SK-N-SH (cell line): ENCODE data around the gene SLC17A5. TPM values are rescaled to one million over a fixed set of nuclear protein-coding genes. Genes with fewer than 3 reads are reported as not detected.

Experiments
- CTCF ChIA-PET: fragments of 300-600, 350-600 bp; formaldehyde crosslinking; extraction: SDS; loops from one replicate; lab custom pipeline; 2021; lab: Yijun Ruan, JAX
- POLR2A ChIA-PET: fragments of 350-600 bp; sonication (Branson Sonifier 250); formaldehyde crosslinking; extraction: SDS; loops from one replicate; lab custom pipeline; 2020; ENCODE audit warnings: antibody characterized with exemption, inconsistent platforms; lab: Yijun Ruan, JAX
- DNase-seq: peaks from one replicate; pipeline ENCODE4 v3.0.0; 2012
- H2AFZ ChIP-seq: fragments of 200-600 bp; sonication (generic); 2 replicates; pipeline ENCODE4 v1.8.1; 2016; ENCODE audit warnings: antibody characterized with exemption, mild to moderate bottlenecking, low read depth
- H3F3A ChIP-seq: fragments of 200-600 bp; sonication (generic); replicated peaks from 2 replicates; pipeline ENCODE3; 2016; ENCODE audit warnings: antibody characterized with exemption, mild to moderate bottlenecking; ENCODE audit not compliant: insufficient read depth
- H3K27ac ChIP-seq, 2 experiments: fragments of 200-500 bp in 1 of 2; fragments of 200-600 bp in 1 of 2; sonication (Bioruptor generic) in 1 of 2; sonication (generic), shearing (Covaris generic) in 1 of 2; 2 replicates each; pipeline versions ENCODE4 v1.5.1 to v1.6.1; 2014 to 2016; ENCODE audit warnings: low read depth in 2 of 2, inconsistent platforms in 1 of 2, low read length in 1 of 2, mild to moderate bottlenecking in 1 of 2, mixed read lengths in 1 of 2
- H3K27me3 ChIP-seq: fragments of 200-600 bp; sonication (generic), shearing (Covaris generic); 2 replicates; pipeline ENCODE4 v1.6.1; 2016; ENCODE audit warnings: mixed run types; ENCODE audit not compliant: insufficient read depth
- H3K36me3 ChIP-seq, 2 experiments: fragments of 200-500 bp in 1 of 2; fragments of 200-600 bp in 1 of 2; sonication (Bioruptor generic) in 1 of 2; sonication (generic) in 1 of 2; replicated peaks in 1 of 2; 2 replicates each; pipeline versions ENCODE3 to v1.5.1; 2014 to 2016; ENCODE audit warnings: low read length in 1 of 2, mild to moderate bottlenecking in 1 of 2; ENCODE audit not compliant: insufficient read depth in 2 of 2, control insufficient read depth in 1 of 2
- H3K4me1 ChIP-seq, 2 experiments: fragments of 200-500 bp in 1 of 2; fragments of 200-600 bp in 1 of 2; sonication (Bioruptor generic) in 1 of 2; sonication (generic), shearing (Covaris generic) in 1 of 2; 2 replicates each; pipeline versions ENCODE4 v1.5.1 to v1.6.1; 2014 to 2016; ENCODE audit warnings: low read depth in 1 of 2, low read length in 1 of 2, mixed run types in 1 of 2; ENCODE audit not compliant: insufficient read depth in 2 of 2, control insufficient read depth in 1 of 2
- H3K4me2 ChIP-seq: fragments of 200-600 bp; sonication (generic), shearing (Covaris generic); 2 replicates; pipeline ENCODE4 v1.6.1; 2017; ENCODE audit warnings: mixed run types
- H3K4me3 ChIP-seq, 2 experiments: fragments of 200-500 bp in 1 of 2; fragments of 200-600 bp in 1 of 2; sonication (Bioruptor generic) in 1 of 2; sonication (generic), shearing (Covaris generic) in 1 of 2; 2 replicates each; pipeline versions ENCODE4 v1.5.1 to v1.8.1; 2014 to 2016; ENCODE audit warnings: low read depth in 2 of 2, inconsistent platforms in 1 of 2, low read length in 1 of 2, mild to moderate bottlenecking in 1 of 2, mixed read lengths in 1 of 2, moderate library complexity in 1 of 2
- H3K79me2 ChIP-seq: fragments of 200-600 bp; sonication (generic); 2 replicates; pipeline ENCODE4 v1.8.1; 2017; ENCODE audit warnings: mild to moderate bottlenecking; ENCODE audit not compliant: insufficient read depth
- H3K9ac ChIP-seq: fragments of 200-600 bp; sonication (generic); 2 replicates; pipeline ENCODE4 v1.6.1; 2017; ENCODE audit warnings: mixed run types
- H3K9me2 ChIP-seq: fragments of 200-600 bp; sonication (generic); 2 replicates; pipeline ENCODE4 v1.6.1; 2017; ENCODE audit warnings: mixed run types
- H3K9me3 ChIP-seq: fragments of 200-600 bp; sonication (generic); 2 replicates; pipeline ENCODE4 v1.6.1; 2017; ENCODE audit warnings: mixed run types, mild to moderate bottlenecking, moderate library complexity
- H4K20me1 ChIP-seq: fragments of 200-600 bp; sonication (generic); 2 replicates; pipeline ENCODE4 v1.6.1; 2017; ENCODE audit warnings: mild to moderate bottlenecking, mixed run types; ENCODE audit not compliant: insufficient read depth
- CHD2 ChIP-seq: fragments of 150-350 bp; IDR thresholded peaks from 2 replicates; pipeline ENCODE4 v1.6.1; 2018; ENCODE audit warnings: low read length; ENCODE audit not compliant: partially characterized antibody
- FOXJ3 ChIP-seq: sonication (generic); formaldehyde crosslinking; IDR thresholded peaks from 2 replicates; pipeline ENCODE4 v1.5.1; 2020; ENCODE audit warnings: mild to moderate bottlenecking, missing genetic modification reagents
- MAX ChIP-seq: IDR thresholded peaks from 2 replicates; pipeline ENCODE4 v1.4.0; 2012; ENCODE audit warnings: low read depth
- MEF2A ChIP-seq: IDR thresholded peaks from 2 replicates; pipeline ENCODE4 v1.4.0; 2012; ENCODE audit warnings: low read depth, borderline replicate concordance
- PBX3 ChIP-seq: IDR thresholded peaks from 2 replicates; pipeline ENCODE4; 2012
- SIN3A ChIP-seq: IDR thresholded peaks from 2 replicates; pipeline ENCODE4 v1.6.1; 2012; ENCODE audit warnings: low read depth, mild to moderate bottlenecking, low read length, moderate library complexity, borderline replicate concordance
- TAF1 ChIP-seq: IDR thresholded peaks from 2 replicates; pipeline ENCODE4 v1.6.1; 2012; ENCODE audit warnings: low read depth, mild to moderate bottlenecking, low read length, moderate library complexity, borderline replicate concordance
- TCF12 ChIP-seq: IDR thresholded peaks from 2 replicates; pipeline ENCODE4 v1.4.0; 2012
- TEAD4 ChIP-seq: IDR thresholded peaks from 2 replicates; pipeline ENCODE4 v1.4.0; 2012; ENCODE audit warnings: mild to moderate bottlenecking, borderline replicate concordance; ENCODE audit not compliant: insufficient read depth
- USF1 ChIP-seq: IDR thresholded peaks from 2 replicates; pipeline ENCODE4 v1.4.0; 2012; ENCODE audit warnings: low read depth, borderline replicate concordance
- YY1 ChIP-seq: IDR thresholded peaks from 2 replicates; pipeline ENCODE4 v1.4.0; 2012; ENCODE audit warnings: low read depth, mild to moderate bottlenecking
- WGBS: methylation state at CpG from one replicate; pipeline ENCODE4 v1.1.6; 2017; ENCODE audit warnings: low lambda C conversion rate; 5-methylcytosine and 5-hydroxymethylcytosine counted together
- polyA plus RNA-seq, 3 experiments: library from polyadenylated mRNA; depleted of rRNA; stranded (reverse); fragments of >200 nt; gene quantifications; 2 replicates each; pipeline ENCODE4 v1.2.3, GENCODE V29; 2012
- TF ChIP-seq, protein P1 (sequence below): fragments of 200-600 bp; sonication (generic); IDR thresholded peaks from 2 replicates; pipeline ENCODE4 v1.6.1; 2017; ENCODE audit warnings: antibody characterized with exemption, mild to moderate bottlenecking, moderate library complexity
- TF ChIP-seq, protein P2 (sequence below): IDR thresholded peaks from 2 replicates; pipeline ENCODE4 v1.4.0; 2012; ENCODE audit warnings: low read depth, borderline replicate concordance

Gene SLC17A5
- polyA plus RNA-seq, 1 of the 3 experiments (the other 2 are of a cell fraction): 9.2 TPM

DNA sequence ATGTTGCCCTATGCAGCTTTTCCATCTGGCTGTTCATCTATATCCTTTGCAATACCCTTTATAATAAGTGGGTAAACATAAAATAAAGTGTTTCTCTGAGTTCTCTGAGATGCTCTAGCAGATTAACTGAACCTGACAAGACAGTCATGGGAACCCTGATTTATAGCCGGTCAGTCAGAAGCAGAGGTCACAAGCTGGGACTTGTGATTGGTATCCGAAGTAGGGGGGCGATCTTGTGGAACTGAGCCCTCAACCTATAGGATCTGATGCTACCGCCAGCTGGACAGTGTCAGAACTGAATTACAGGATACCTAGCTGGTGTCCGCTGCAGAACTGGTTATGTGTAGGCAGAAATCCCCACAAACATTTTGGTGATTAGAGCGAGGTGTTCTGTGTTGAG lies 39.0 kb downstream of the SLC17A5 start:
- POLR2A ChIA-PET: no interaction called here

DNA sequence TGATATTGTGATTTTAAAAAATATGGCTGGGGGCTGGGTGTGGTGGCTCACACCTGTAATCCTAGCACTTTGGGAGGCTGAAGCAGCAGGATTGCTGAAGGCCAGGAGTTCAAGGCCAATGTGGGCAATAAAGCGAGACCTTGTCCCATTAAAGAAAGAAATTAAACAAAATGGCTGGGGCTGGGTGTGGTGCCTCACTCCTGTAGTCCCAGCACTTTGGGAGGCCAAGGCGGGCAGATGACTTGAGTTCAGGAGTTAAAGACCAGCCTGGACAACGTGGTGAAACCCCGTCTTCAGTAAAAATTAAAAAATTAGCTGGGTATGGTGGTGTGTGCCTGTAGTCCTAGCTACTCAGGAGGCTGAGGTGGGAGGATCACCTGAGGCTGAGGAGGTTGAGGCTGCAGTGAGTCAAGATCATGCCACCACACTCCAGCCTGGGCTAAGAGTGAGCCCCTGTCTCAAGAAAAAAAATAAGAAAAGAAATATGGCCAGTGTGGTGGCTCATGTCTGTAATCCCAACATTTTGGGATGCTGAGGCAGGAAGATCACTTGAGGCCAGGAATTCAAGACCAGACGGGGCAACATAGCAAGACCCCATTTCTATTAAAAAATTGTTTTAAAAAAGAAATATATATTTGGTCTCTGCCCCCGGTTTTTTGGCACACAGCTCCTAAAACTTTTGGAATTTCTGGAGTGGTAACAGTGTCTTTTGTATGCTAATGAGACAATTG lies 39.8 kb downstream of the SLC17A5 start:
- Histone ChIP-seq H2AFZ (no peak overlapping the region), H3K4me3 (no peak overlapping the region), H3K9me3 (no peaks in the 10 kb centered on the region), H3K4me1 (no peaks in the 10 kb centered on the region), H3K27me3 (no peaks in the 10 kb centered on the region), H3K9me2 (no peaks in the 10 kb centered on the region), H3F3A (peaks cover 5% of the 10 kb centered on the region), H3K4me2 (no peak overlapping the region), H3K36me3 (peaks cover 0 to 19% of the 10 kb centered on the region in 2 experiments), H3K79me2 (no peaks in the 10 kb centered on the region), H4K20me1 (no peaks in the 10 kb centered on the region), H3K9ac (no peak overlapping the region), H3K27ac (no peak overlapping the region)
- ChIA-PET CTCF (interaction anchor here (1.0 to 4.3 kb wide), 2 partner anchors 71 to 99 kb away, joined by 3 to 22 read pairs; no protein-coding TSS in a partner anchor), POLR2A (no interaction called here)
- TF ChIP-seq TCF12: no peak
- TF ChIP-seq TEAD4: no peak
- TF ChIP-seq, protein P1, sequence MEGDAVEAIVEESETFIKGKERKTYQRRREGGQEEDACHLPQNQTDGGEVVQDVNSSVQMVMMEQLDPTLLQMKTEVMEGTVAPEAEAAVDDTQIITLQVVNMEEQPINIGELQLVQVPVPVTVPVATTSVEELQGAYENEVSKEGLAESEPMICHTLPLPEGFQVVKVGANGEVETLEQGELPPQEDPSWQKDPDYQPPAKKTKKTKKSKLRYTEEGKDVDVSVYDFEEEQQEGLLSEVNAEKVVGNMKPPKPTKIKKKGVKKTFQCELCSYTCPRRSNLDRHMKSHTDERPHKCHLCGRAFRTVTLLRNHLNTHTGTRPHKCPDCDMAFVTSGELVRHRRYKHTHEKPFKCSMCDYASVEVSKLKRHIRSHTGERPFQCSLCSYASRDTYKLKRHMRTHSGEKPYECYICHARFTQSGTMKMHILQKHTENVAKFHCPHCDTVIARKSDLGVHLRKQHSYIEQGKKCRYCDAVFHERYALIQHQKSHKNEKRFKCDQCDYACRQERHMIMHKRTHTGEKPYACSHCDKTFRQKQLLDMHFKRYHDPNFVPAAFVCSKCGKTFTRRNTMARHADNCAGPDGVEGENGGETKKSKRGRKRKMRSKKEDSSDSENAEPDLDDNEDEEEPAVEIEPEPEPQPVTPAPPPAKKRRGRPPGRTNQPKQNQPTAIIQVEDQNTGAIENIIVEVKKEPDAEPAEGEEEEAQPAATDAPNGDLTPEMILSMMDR: no peak
- TF ChIP-seq USF1: no peak
- no peak for TF ChIP-seq MEF2A
- no peak for TF ChIP-seq MAX
- TF ChIP-seq TAF1: no peak
- no peak for TF ChIP-seq CHD2
- TF ChIP-seq YY1: no peak
- TF ChIP-seq, protein P2, sequence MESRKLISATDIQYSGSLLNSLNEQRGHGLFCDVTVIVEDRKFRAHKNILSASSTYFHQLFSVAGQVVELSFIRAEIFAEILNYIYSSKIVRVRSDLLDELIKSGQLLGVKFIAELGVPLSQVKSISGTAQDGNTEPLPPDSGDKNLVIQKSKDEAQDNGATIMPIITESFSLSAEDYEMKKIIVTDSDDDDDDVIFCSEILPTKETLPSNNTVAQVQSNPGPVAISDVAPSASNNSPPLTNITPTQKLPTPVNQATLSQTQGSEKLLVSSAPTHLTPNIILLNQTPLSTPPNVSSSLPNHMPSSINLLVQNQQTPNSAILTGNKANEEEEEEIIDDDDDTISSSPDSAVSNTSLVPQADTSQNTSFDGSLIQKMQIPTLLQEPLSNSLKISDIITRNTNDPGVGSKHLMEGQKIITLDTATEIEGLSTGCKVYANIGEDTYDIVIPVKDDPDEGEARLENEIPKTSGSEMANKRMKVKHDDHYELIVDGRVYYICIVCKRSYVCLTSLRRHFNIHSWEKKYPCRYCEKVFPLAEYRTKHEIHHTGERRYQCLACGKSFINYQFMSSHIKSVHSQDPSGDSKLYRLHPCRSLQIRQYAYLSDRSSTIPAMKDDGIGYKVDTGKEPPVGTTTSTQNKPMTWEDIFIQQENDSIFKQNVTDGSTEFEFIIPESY: no peak
- no peak for TF ChIP-seq FOXJ3 (CRISPR knock-in tag)
- no peak for DNase-seq
- 76% methylated on average over 6 of the region's 6 CpGs for WGBS

More for the DNA sequence above, 39.0 kb downstream of the SLC17A5 start:
- DNase-seq: no peak
- H3F3A ChIP-seq: peaks cover 7% of the 10 kb centered on the region
- no peak overlapping the region for H3K4me3 ChIP-seq
- TF ChIP-seq YY1 (no peak), CHD2 (no peak), PBX3 (no peak), SIN3A (no peak)
- peaks cover 0 to 23% of the 10 kb centered on the region in 2 experiments for H3K36me3 ChIP-seq
- no peaks in the 10 kb centered on the region for H3K9me3 ChIP-seq
- H3K79me2 ChIP-seq: no peaks in the 10 kb centered on the region
- H3K9me2 ChIP-seq: no peaks in the 10 kb centered on the region
- H3K27ac ChIP-seq: no peak overlapping the region
- H3K4me2 ChIP-seq: no peak overlapping the region
- H3K27me3 ChIP-seq: no peaks in the 10 kb centered on the region
- CTCF ChIA-PET: interaction anchor here (1.0 kb wide), 1 partner anchor 70 kb away, joined by 3 read pairs; no protein-coding TSS in a partner anchor
- H3K4me1 ChIP-seq: no peaks in the 10 kb centered on the region
- WGBS: 80% methylated on average over 5 of the region's 6 CpGs
- H4K20me1 ChIP-seq: no peaks in the 10 kb centered on the region
- no peak overlapping the region for H3K9ac ChIP-seq
- no peak overlapping the region for H2AFZ ChIP-seq
